GM19467 (cell line): ENCODE measurements around the gene NTMT2.
"Not testable (repeated sequence)": the region's sequence is repeated elsewhere in the genome, so short reads cannot be mapped to it uniquely, and the experiment has no call there.

Experiments used
- ATAC-seq: cut with Tn5 transposase; IDR thresholded peaks from one replicate; pipeline ENCODE4 v1.9.1; 2021; ENCODE audit warnings: mild to moderate bottlenecking, moderate library complexity; ENCODE audit not compliant: unreplicated experiment

The NTMT2 gene

GRCh38 chr1:170156594-170156993, 10.8 kb downstream of the NTMT2 start:
- ATAC-seq, result no peak

- ATAC-seq, result no peak
Measured at GRCh38 chr1:170157820-170158219, 12.1 kb downstream of the NTMT2 start.

GRCh38 chr1:170162459-170163246, 16.9 kb downstream of the NTMT2 start:
- ATAC-seq, result no peak

GRCh38 chr1:170164103-170164763, 18.5 kb downstream of the NTMT2 start:
- ATAC-seq, result no peak

- no peak for ATAC-seq
Measured at GRCh38 chr1:170166518-170167180, 20.9 kb downstream of the NTMT2 start.

- ATAC-seq, result no peak
Measured at GRCh38 chr1:170168265-170168664, 22.5 kb downstream of the NTMT2 start.

- not testable (repeated sequence) for ATAC-seq
Measured at GRCh38 chr1:170170513-170170912, 24.8 kb downstream of the NTMT2 start.

- ATAC-seq, result no peak
Measured at GRCh38 chr1:170174395-170174794, 28.6 kb downstream of the NTMT2 start.

- ATAC-seq, result no peak
Measured at GRCh38 chr1:170175041-170175440, 29.3 kb downstream of the NTMT2 start.

- ATAC-seq, result no peak
Measured at GRCh38 chr1:170175484-170175883, 29.7 kb downstream of the NTMT2 start.

- ATAC-seq, result no peak
Measured at GRCh38 chr1:170176772-170177171, 31.0 kb downstream of the NTMT2 start.

GRCh38 chr1:170182442-170182841, 36.7 kb downstream of the NTMT2 start:
- no peak for ATAC-seq

GRCh38 chr1:170192546-170192945, 46.8 kb downstream of the NTMT2 start:
- ATAC-seq, result no peak

- no peak for ATAC-seq
Measured at GRCh38 chr1:170194451-170194850, 48.7 kb downstream of the NTMT2 start.

GRCh38 chr1:170196490-170197236, 50.9 kb downstream of the NTMT2 start:
- no peak for ATAC-seq

- ATAC-seq, result no peak
Measured at GRCh38 chr1:170198090-170198489, 52.3 kb downstream of the NTMT2 start.

- ATAC-seq, result no peak
Measured at GRCh38 chr1:170198584-170198983, 52.8 kb downstream of the NTMT2 start.

- ATAC-seq, result no peak
Measured at GRCh38 chr1:170200161-170200560, 54.4 kb downstream of the NTMT2 start.

- ATAC-seq, result no peak
Measured at GRCh38 chr1:170200621-170201397, 55.0 kb downstream of the NTMT2 start.

- no peak for ATAC-seq
Measured at GRCh38 chr1:170203693-170204092, 57.9 kb downstream of the NTMT2 start.
